GM18499 (cell line): ENCODE results near the gene CLBA1.

Experiments used
- ATAC-seq: cut with Tn5 transposase; IDR thresholded peaks from one replicate; pipeline ENCODE4 v1.9.1; 2021; ENCODE audit warnings: moderate number of reproducible peaks; ENCODE audit not compliant: insufficient read depth, unreplicated experiment

Gene CLBA1

GRCh38 chr14:104978746-104979691, 6.6 kb upstream of the CLBA1 start:
- ATAC-seq: no peak

- ATAC-seq: no peak
These were observed 5.6 kb upstream of the CLBA1 start for GRCh38 chr14:104979758-104980610.

GRCh38 chr14:104980611-104981531, 4.7 kb upstream of the CLBA1 start:
- no peak for ATAC-seq

GRCh38 chr14:104981699-104982541, 3.7 kb upstream of the CLBA1 start:
- no peak for ATAC-seq

GRCh38 chr14:104982548-104983230, 2.9 kb upstream of the CLBA1 start:
- ATAC-seq: no peak

GRCh38 chr14:104983231-104983721, 2.3 kb upstream of the CLBA1 start:
- ATAC-seq: no peak

- ATAC-seq: no peak
These were observed 1.3 kb upstream of the CLBA1 start for GRCh38 chr14:104984056-104984894.

- ATAC-seq: no peak
These were observed 1.0 kb downstream of the CLBA1 start for GRCh38 chr14:104986487-104987164.

- no peak for ATAC-seq
These were observed 3.8 kb downstream of the CLBA1 start for GRCh38 chr14:104989236-104989950.

GRCh38 chr14:104989951-104990303, 4.3 kb downstream of the CLBA1 start:
- ATAC-seq: no peak

- ATAC-seq: no peak
These were observed 6.3 kb downstream of the CLBA1 start for GRCh38 chr14:104991896-104992230.

GRCh38 chr14:104992501-104992900, 6.9 kb downstream of the CLBA1 start:
- ATAC-seq: no peak

GRCh38 chr14:104993306-104993705, 7.7 kb downstream of the CLBA1 start:
- no peak for ATAC-seq

- no peak for ATAC-seq
These were observed 8.4 kb downstream of the CLBA1 start for GRCh38 chr14:104993808-104994591.

- ATAC-seq: no peak
These were observed 9.4 kb downstream of the CLBA1 start for GRCh38 chr14:104994978-104995377.

GRCh38 chr14:104996032-104996431, 10.4 kb downstream of the CLBA1 start:
- ATAC-seq: no peak
